LNCAP (cell line): ENCODE data around the gene ATOSB.

Experiments
- TF ChIP-seq, protein P1 (sequence below): fragments of 450-650 bp; IDR thresholded peaks from 2 replicates; pipeline ENCODE4 v1.5.1; 2017; ENCODE audit warnings: mild to moderate bottlenecking

Gene ATOSB

GRCh38 chr9:35156781-35157180 is 41.1 kb upstream of the ATOSB start:
- TF ChIP-seq, protein P1, sequence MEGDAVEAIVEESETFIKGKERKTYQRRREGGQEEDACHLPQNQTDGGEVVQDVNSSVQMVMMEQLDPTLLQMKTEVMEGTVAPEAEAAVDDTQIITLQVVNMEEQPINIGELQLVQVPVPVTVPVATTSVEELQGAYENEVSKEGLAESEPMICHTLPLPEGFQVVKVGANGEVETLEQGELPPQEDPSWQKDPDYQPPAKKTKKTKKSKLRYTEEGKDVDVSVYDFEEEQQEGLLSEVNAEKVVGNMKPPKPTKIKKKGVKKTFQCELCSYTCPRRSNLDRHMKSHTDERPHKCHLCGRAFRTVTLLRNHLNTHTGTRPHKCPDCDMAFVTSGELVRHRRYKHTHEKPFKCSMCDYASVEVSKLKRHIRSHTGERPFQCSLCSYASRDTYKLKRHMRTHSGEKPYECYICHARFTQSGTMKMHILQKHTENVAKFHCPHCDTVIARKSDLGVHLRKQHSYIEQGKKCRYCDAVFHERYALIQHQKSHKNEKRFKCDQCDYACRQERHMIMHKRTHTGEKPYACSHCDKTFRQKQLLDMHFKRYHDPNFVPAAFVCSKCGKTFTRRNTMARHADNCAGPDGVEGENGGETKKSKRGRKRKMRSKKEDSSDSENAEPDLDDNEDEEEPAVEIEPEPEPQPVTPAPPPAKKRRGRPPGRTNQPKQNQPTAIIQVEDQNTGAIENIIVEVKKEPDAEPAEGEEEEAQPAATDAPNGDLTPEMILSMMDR: no peak

DNA sequence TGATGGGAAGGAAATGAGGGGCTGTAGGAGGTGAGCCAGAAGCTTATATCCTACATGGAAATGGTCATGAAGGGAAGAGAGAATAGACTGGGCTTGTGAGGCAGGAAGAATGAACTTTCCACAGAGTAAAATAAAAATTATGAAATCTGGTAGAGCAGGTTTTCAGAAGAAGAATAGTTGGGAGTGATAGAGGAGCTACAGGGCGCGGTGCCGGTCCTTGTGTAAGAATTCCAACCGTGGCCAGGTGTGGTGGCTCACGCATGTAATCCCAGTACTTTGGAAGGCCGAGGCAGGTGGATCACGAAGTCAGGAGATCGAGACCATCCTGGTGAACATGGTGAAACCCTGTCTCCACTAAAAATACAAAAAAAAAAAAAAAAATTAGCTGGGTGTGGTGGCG is 37.3 kb upstream of the ATOSB start:
- TF ChIP-seq, protein P1: no peak

- TF ChIP-seq, protein P1: no peak
Measured at GRCh38 chr9:35142037-35142436, 26.4 kb upstream of the ATOSB start.

DNA sequence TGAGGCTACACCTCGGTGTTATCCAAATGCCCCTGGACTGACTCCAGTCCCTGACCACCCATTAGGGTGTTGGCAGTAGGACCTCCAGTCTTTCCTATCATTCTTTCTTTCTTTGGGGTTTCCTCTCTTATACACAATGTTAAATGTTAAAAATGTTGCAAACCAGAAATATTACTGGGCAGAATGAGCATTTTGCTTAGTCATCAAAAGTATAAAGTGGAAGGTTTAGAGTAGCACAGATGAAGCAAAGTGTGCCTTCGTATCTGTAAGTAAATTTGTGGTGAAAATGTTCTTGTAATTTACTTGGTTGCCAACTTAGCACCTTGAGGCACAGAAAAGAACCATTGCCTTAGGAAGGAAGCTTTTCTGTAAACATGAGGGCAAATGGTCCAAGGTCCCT is 24.4 kb upstream of the ATOSB start:
- TF ChIP-seq, protein P1: no peak

GRCh38 chr9:35136866-35137265 is 21.2 kb upstream of the ATOSB start:
- TF ChIP-seq, protein P1: no peak

DNA sequence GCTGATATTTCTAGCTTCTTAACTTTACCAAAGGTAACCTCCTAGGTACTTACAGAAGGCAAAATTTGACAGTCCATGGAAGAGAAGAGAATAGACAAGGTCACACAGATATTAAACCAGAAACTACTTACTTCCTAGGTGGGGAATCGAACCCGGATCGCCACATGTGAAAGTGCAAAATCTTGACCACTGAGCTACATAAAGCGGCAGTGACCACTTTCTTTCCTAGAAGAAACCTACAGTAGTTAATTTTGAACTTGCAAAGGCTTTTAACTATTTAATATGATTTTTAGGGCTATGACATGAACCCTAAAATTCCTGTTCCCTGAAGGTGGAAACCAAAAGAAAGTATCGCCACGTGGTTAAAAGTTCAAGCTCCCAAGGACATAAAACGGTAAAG is 20.3 kb upstream of the ATOSB start:
- TF ChIP-seq, protein P1: no peak

DNA sequence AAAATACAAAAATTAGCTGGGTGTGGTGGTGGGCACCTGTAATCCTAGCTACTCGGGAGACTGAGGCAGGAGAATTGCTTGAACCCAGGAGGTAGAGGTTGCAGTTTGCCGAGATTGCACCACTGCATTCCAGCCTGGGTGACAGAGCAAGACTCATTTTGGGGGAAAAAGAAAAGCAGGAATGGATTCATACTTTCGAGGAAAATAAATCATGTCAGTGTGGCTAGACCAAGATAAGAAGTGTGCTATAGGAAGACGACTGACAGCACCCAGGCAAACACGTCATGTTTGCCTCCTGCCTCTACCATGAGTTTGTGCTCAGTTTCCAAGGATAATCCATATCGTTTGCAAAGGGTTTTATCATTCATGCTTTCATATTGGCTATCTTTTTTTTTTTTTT is 19.3 kb upstream of the ATOSB start:
- TF ChIP-seq, protein P1: no peak

- TF ChIP-seq, protein P1: peak; percentile 95
Measured at GRCh38 chr9:35116898-35117551, 1.4 kb upstream of the ATOSB start.
